Body of pancreas (tissue), 4 donors: ENCODE data around the gene XRRA1.

Experiments used
- POLR2A ChIP-seq, 3 donors: fragments of 450-650 bp; IDR thresholded peaks; one replicate each; pipeline ENCODE4 v1.6.1; 2016; ENCODE audit warnings: antibody characterized with exemption in 3 of 3, mild to moderate bottlenecking in 2 of 3
- TF ChIP-seq, protein P1 (sequence below), 7 experiments: fragments of 450-650 bp in 4 of 7; fragments of 200-600 bp in 3 of 7; sonication (generic) in 3 of 7; IDR thresholded peaks; one replicate each; pipeline ENCODE4 v1.5.1; 2016 to 2019; ENCODE audit warnings: antibody characterized with exemption in 7 of 7

- TF ChIP-seq, protein P1, sequence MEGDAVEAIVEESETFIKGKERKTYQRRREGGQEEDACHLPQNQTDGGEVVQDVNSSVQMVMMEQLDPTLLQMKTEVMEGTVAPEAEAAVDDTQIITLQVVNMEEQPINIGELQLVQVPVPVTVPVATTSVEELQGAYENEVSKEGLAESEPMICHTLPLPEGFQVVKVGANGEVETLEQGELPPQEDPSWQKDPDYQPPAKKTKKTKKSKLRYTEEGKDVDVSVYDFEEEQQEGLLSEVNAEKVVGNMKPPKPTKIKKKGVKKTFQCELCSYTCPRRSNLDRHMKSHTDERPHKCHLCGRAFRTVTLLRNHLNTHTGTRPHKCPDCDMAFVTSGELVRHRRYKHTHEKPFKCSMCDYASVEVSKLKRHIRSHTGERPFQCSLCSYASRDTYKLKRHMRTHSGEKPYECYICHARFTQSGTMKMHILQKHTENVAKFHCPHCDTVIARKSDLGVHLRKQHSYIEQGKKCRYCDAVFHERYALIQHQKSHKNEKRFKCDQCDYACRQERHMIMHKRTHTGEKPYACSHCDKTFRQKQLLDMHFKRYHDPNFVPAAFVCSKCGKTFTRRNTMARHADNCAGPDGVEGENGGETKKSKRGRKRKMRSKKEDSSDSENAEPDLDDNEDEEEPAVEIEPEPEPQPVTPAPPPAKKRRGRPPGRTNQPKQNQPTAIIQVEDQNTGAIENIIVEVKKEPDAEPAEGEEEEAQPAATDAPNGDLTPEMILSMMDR (IDR thresholded peaks at IDR 0.05), result no peak
- TF ChIP-seq POLR2A (IDR thresholded peaks at IDR 0.05), result no peak
Observed at GRCh38 chr11:74844072-74844471, 104.8 kb downstream of the XRRA1 start.
